Measurements from ENCODE around the gene DAP.

Gene DAP

GRCh38 chr5:10630126-10630525 is 130.9 kb downstream of the DAP start:
- no peak overlapping the region for H3K27ac ChIP-seq (ENCODE audit: low read depth, low read length)
- H3K9me3 ChIP-seq (ENCODE audit: control insufficient read depth in 5 of 5, low read length in 5 of 5), result no peaks in the 10 kb centered on the region
- H3K4me3 ChIP-seq (ENCODE audit: low read depth in 1 of 5, low read length in 5 of 5), result no peak overlapping the region
- H3K36me3 ChIP-seq (ENCODE audit: control insufficient read depth in 5 of 5, insufficient read depth in 5 of 5, low read length in 5 of 5), result no peaks in the 10 kb centered on the region
- no peak overlapping the region for H3K9ac ChIP-seq (ENCODE audit: low read length in 5 of 5)
- H3K4me1 ChIP-seq (ENCODE audit: control insufficient read depth in 5 of 5, insufficient read depth in 5 of 5, low read length in 5 of 5), result peaks cover 0 to 44% (median 18%) of the 10 kb centered on the region in 5 donors
- peaks cover 0 to 12% (median 0%) of the 10 kb centered on the region in 5 donors for H3K27me3 ChIP-seq (ENCODE audit: control insufficient read depth in 5 of 5, insufficient read depth in 4 of 5, low read length in 5 of 5)

DNA sequence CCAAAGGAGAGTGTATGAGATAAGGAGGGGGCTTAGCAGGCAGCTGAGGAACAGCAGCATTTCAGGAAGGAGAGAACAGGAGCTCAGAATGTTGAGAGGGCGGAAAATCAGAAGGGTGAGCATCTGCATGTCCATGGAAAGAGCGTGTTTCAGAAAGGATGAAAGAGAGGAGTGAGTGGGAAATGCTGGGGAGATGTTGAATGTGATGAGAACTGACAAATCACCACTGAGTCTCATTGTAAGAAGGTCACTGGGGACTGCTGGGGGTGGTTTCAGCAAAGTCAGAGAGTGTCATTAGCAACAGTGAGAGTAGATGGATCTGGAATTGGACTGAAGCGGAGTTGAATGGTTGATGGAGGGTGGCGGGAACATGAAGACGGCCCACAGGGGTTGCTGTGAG is 131.4 kb downstream of the DAP start:
- H3K9ac ChIP-seq (ENCODE audit: low read length in 5 of 5), result no peak overlapping the region
- no peak overlapping the region for H3K4me3 ChIP-seq (ENCODE audit: low read depth in 1 of 5, low read length in 5 of 5)
- H3K27me3 ChIP-seq (ENCODE audit: control insufficient read depth in 5 of 5, insufficient read depth in 4 of 5, low read length in 5 of 5), result peaks cover 0 to 12% (median 0%) of the 10 kb centered on the region in 5 donors
- H3K36me3 ChIP-seq (ENCODE audit: control insufficient read depth in 5 of 5, insufficient read depth in 5 of 5, low read length in 5 of 5), result no peaks in the 10 kb centered on the region
- peaks cover 0 to 44% (median 18%) of the 10 kb centered on the region in 5 donors for H3K4me1 ChIP-seq (ENCODE audit: control insufficient read depth in 5 of 5, insufficient read depth in 5 of 5, low read length in 5 of 5)
- no peaks in the 10 kb centered on the region for H3K9me3 ChIP-seq (ENCODE audit: control insufficient read depth in 5 of 5, low read length in 5 of 5)
- H3K27ac ChIP-seq (ENCODE audit: low read depth, low read length), result no peak overlapping the region
